ENCODE measurements around the gene ABCG5. TPM values are rescaled to one million over a fixed set of nuclear protein-coding genes. Genes with fewer than 3 reads are reported as not detected.

The ABCG5 gene
- 0.17 TPM in 1 of 2 replicates, not detected in the other for total RNA-seq

DNA sequence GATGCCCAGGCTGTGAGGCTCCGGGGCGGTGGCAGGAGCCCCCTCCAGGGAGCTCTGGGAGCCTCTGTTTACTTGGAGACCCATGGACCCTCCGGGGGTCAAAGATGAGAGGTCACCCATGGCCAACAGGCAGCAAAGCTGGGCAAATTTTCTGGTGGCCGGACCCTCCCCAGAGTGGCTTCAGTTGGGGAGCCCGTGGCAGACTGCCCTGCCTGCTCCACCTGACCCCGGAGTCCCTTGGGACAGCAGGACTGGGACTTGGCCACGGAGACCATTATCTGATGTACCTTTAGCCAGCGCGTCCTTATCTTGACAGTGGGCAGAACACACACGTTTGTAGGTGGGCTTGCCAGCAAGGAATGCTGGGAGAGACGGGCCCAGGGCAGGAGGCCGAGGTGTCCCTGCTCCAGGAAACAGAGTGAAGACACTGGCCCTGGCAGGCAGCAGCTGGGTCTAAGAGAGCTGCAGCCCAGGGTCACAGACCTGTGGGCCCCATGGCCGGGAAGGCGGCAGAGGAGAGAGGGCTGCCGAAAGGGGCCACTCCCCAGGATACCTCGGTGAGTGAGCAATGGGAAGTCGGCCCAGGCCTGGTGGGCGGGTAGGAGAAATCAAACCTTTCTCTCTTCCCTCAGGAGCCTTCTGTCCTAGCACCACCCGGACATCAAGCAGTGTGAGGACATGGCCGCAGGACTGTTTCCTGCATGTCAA, at the start of gene ABCG5, which contains the start of gene ABCG8:
TSS of gene ABCG5 (minus strand) at position 280 of the 708 bp plus-strand sequence. CDS start at position 120, 160 bp downstream.
TSS of gene ABCG8 (plus strand) at position 412 of the 708 bp plus-strand sequence. CDS start at position 495, 83 bp downstream.

DNA sequence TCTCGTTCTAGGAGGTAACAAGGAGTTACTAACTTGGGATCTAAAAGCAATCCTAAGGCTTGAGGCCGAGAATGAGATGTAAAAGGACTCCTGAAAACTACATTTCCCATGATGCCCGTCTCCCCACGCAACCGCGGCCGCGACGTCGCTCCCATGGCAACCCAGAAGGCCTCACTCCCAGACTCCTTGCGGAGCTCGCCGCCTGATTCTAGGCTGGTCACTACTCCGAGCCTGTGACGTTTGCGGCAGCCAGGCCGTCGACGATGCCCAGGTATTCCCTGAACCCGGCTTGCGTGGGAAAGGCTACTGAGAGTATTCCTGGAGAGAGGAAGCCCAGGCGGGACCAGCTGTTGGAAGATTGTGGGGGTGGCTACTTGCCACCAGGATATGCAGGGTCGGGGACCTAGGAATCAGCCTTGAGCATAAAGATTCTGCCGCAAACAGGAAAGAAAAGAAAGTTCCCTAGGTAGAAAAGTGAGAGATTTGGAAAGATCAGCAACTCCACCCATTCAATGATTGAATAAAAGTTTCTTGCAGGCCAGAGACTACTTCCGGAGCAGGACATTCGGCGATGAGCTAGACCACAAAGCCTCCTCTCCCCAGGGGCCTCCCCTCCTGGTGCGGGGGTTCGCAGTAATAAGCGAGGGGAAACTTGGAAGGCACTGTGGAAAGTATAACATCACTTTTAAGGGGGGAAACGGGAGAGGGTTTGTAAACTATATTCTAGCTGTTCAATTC, 64.6 kb downstream of the ABCG5 start, which contains the start of gene DYNC2LI1:
TSS of gene DYNC2LI1 (plus strand) at position 164 of the 738 bp plus-strand sequence. CDS start at position 264, 100 bp downstream.

Other genes with a start within 250 kb of the ABCG5 start
- gene THADA, start 242.8 kb downstream of the ABCG5 start, total RNA-seq, result 8.1 and 12.9 TPM in 2 replicates
- 1.8 and 3.8 TPM in 2 replicates for gene PLEKHH2, start 201.6 kb downstream of the ABCG5 start, total RNA-seq
- 0.09 and 1.4 TPM in 2 replicates for gene C1GALT1C1L, start 162.4 kb downstream of the ABCG5 start, total RNA-seq
- gene DYNC2LI1, start 64.8 kb downstream of the ABCG5 start, total RNA-seq, result 14.1 and 18.7 TPM in 2 replicates
- not detected in 2 replicates for gene ABCG8, start 132 bp upstream of the ABCG5 start, total RNA-seq
- 30.6 and 47.4 TPM in 2 replicates for gene LRPPRC, start 157.2 kb upstream of the ABCG5 start, total RNA-seq

Data from pericardium fibroblast (primary cell).